ENCODE data around the gene RRAGD.

Gene RRAGD

GRCh38 chr6:89434150-89434499 is 22.1 kb upstream of the RRAGD start:
- TF ChIP-seq, protein P1, sequence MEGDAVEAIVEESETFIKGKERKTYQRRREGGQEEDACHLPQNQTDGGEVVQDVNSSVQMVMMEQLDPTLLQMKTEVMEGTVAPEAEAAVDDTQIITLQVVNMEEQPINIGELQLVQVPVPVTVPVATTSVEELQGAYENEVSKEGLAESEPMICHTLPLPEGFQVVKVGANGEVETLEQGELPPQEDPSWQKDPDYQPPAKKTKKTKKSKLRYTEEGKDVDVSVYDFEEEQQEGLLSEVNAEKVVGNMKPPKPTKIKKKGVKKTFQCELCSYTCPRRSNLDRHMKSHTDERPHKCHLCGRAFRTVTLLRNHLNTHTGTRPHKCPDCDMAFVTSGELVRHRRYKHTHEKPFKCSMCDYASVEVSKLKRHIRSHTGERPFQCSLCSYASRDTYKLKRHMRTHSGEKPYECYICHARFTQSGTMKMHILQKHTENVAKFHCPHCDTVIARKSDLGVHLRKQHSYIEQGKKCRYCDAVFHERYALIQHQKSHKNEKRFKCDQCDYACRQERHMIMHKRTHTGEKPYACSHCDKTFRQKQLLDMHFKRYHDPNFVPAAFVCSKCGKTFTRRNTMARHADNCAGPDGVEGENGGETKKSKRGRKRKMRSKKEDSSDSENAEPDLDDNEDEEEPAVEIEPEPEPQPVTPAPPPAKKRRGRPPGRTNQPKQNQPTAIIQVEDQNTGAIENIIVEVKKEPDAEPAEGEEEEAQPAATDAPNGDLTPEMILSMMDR (IDR thresholded peaks at IDR 0.05; ENCODE audit: low read length, missing control alignments), result no peak
- no peak for DNase-seq (ENCODE audit: low read depth)
- no peak overlapping the region for H3K4me3 ChIP-seq (replicated peaks; ENCODE audit: low read depth, low read length)

- peak overlapping the region; percentile 60 for H3K4me3 ChIP-seq (replicated peaks; ENCODE audit: low read depth, low read length)
- TF ChIP-seq, protein P1 (IDR thresholded peaks at IDR 0.05; ENCODE audit: low read length, missing control alignments), result no peak
- DNase-seq (ENCODE audit: low read depth), result no peak
These were observed 21.4 kb upstream of the RRAGD start for GRCh38 chr6:89433252-89434149.

DNA sequence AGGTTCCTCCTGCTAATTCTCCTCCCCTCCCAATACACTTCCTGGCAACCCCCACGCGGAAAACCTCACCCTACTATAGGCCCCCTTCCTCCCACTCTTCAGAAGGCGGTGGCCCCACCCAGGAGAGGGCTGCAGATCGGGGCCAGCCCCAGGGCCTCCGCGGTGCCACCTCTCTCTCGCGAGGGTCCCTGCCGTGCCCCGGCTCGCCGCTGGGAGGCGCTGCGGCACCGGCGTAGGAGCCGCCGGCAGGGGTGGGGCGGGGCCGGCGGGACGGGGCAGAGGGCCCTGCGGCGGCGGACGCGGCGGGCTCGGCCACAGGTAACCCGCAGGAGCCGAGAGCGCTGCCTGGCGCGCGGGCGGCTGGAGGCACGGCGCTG is 20.8 kb upstream of the RRAGD start, which contains the start of gene ANKRD6:
Gene ANKRD6, plus strand, starts transcription at position 278 of the 377 bp plus-strand sequence. CDS start 133,825 bp downstream, outside the sequence.
- TF ChIP-seq, protein P1 (IDR thresholded peaks at IDR 0.05; ENCODE audit: low read length, missing control alignments), result peak; percentile 44
- peak; percentile 47 for DNase-seq (ENCODE audit: low read depth)
- peak within 1 kb of the TSS; percentile 60 for H3K4me3 ChIP-seq (replicated peaks; ENCODE audit: low read depth, low read length)

- TF ChIP-seq, protein P1 (IDR thresholded peaks at IDR 0.05; ENCODE audit: low read length, missing control alignments), result no peak
- H3K4me3 ChIP-seq (replicated peaks; ENCODE audit: low read depth, low read length), result no peak overlapping the region
- DNase-seq (ENCODE audit: low read depth), result no peak
These were observed 18.3 kb upstream of the RRAGD start for GRCh38 chr6:89430201-89430962.

GRCh38 chr6:89416796-89417195 is 4.7 kb upstream of the RRAGD start:
- no peak overlapping the region for H3K4me3 ChIP-seq (replicated peaks; ENCODE audit: low read depth, low read length)
- no peak for DNase-seq (ENCODE audit: low read depth)
- TF ChIP-seq, protein P1 (IDR thresholded peaks at IDR 0.05; ENCODE audit: low read length, missing control alignments), result no peak

DNA sequence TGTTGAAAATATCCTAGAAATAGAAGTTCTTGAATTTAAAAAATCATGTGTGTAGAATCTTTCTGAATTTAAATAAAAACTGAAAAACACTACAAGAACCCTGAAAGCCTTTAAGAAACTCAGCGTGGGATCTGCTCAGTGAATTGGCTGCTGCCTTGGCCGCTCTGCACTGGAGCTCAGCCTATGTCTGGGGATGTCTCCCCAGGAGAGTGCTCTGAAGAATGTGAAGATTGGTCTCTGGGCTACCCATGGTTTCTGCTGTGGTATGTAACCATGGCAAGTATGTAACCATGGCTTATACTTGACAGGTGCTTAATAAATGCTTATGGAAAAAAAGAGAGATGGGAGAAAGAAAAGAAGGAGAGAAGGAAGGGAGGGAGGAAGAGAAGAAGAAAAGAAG is 3.1 kb upstream of the RRAGD start:
- TF ChIP-seq, protein P1 (IDR thresholded peaks at IDR 0.05; ENCODE audit: low read length, missing control alignments), result no peak
- DNase-seq (ENCODE audit: low read depth), result no peak
- no peak overlapping the region for H3K4me3 ChIP-seq (replicated peaks; ENCODE audit: low read depth, low read length)

Measured in fibroblast of pulmonary artery (primary cell).